ENCODE results near the gene NCK1. TPM values are rescaled to one million over a fixed set of nuclear protein-coding genes. Genes with fewer than 3 reads are reported as not detected.

NCK1 gene
- total RNA-seq, 4 donors from 2014 or later, result 11.9 to 48.7 (median 33.5) TPM

DNA sequence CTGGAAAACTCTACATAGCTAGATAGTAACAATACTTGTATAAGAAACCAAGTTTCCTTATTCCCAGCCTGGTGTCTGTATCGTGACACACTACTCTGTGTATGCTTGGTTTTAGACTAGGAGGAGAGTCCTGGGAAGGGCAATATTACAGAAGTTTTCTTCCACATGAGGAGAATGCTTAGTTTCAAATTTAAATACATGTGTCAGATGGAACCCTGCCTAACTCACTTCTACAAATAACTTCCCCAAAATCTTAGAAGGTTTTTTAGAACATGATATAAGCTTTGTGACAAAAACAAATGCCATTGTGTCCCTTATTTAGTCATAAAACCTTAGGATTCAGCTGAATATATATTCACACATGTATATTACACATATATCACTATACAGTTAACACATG lies 88.6 kb downstream of the NCK1 start:
- H3K27ac ChIP-seq, result no peak overlapping the region
- H3K27me3 ChIP-seq, result no peaks in the 10 kb centered on the region
- DNase-seq, result no peak

DNA sequence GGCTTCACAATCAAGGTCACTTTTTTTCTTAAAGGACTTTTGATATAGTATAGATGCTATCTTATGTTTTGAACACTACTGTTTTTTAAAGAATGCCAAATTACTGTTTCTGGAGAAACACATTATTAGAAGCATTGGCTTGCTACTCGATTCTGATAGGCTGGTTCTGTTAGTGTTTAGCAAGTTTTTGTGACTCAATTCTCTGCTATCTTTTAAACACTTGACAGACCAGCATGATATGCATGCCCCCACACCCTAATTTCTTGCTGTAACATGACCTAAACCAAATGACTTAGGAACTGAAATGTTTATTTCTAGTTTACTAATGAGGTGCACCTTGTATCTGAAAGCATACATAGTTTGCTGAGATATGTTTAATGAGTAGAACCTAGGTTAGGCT lies 90.3 kb downstream of the NCK1 start:
- no peak for DNase-seq
- H3K4me1 ChIP-seq, result peaks cover 0 to 19% (median 0%) of the 10 kb centered on the region in 4 donors

More for the DNA sequence above, 88.6 kb downstream of the NCK1 start:
- H3K4me1 ChIP-seq, result peaks cover 0 to 12% (median 0%) of the 10 kb centered on the region in 4 donors
- no peaks in the 10 kb centered on the region for H3K9me3 ChIP-seq
- TF ChIP-seq, protein P1, sequence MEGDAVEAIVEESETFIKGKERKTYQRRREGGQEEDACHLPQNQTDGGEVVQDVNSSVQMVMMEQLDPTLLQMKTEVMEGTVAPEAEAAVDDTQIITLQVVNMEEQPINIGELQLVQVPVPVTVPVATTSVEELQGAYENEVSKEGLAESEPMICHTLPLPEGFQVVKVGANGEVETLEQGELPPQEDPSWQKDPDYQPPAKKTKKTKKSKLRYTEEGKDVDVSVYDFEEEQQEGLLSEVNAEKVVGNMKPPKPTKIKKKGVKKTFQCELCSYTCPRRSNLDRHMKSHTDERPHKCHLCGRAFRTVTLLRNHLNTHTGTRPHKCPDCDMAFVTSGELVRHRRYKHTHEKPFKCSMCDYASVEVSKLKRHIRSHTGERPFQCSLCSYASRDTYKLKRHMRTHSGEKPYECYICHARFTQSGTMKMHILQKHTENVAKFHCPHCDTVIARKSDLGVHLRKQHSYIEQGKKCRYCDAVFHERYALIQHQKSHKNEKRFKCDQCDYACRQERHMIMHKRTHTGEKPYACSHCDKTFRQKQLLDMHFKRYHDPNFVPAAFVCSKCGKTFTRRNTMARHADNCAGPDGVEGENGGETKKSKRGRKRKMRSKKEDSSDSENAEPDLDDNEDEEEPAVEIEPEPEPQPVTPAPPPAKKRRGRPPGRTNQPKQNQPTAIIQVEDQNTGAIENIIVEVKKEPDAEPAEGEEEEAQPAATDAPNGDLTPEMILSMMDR (IDR thresholded peaks at IDR 0.05), result no peak
- no peak overlapping the region for H3K4me3 ChIP-seq
- no peaks in the 10 kb centered on the region for H3K36me3 ChIP-seq

DNA sequence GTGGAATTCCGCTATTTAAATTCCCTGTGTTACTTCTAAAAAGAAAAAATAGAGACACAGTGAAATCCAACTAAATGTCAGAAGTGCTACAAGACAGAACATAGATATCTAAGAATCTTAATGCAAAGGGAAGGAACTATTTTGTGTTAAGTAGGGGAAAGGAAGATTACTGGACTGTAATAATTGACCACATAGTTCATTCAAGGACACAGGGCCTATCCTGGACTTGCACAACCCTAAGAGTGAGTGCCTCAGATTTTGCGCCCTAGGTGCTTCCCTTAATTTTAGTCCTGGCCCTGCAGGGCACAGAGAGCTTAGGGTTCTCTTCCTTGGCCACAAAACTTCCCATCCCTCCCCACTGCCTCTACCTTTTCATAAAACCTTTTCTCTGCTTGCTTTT lies 92.2 kb downstream of the NCK1 start:
- TF ChIP-seq, protein P1 (IDR thresholded peaks at IDR 0.05), result no peak
- TF ChIP-seq POLR2A (IDR thresholded peaks at IDR 0.05), result no peak
- Histone ChIP-seq H3K36me3 (no peaks in the 10 kb centered on the region), H3K4me1 (peaks cover 0 to 19% (median 0%) of the 10 kb centered on the region in 4 donors), H3K4me3 (no peak overlapping the region), H3K9me3 (no peaks in the 10 kb centered on the region), H3K27me3 (no peaks in the 10 kb centered on the region), H3K27ac (no peak overlapping the region)
- DNase-seq, result no peak

More for the DNA sequence above, 90.3 kb downstream of the NCK1 start:
- H3K27me3 ChIP-seq, result no peaks in the 10 kb centered on the region
- no peak overlapping the region for H3K4me3 ChIP-seq
- no peaks in the 10 kb centered on the region for H3K36me3 ChIP-seq
- no peaks in the 10 kb centered on the region for H3K9me3 ChIP-seq
- no peak for TF ChIP-seq POLR2A (IDR thresholded peaks at IDR 0.05)
- TF ChIP-seq, protein P1 (IDR thresholded peaks at IDR 0.05), result no peak
- no peak overlapping the region for H3K27ac ChIP-seq

DNA sequence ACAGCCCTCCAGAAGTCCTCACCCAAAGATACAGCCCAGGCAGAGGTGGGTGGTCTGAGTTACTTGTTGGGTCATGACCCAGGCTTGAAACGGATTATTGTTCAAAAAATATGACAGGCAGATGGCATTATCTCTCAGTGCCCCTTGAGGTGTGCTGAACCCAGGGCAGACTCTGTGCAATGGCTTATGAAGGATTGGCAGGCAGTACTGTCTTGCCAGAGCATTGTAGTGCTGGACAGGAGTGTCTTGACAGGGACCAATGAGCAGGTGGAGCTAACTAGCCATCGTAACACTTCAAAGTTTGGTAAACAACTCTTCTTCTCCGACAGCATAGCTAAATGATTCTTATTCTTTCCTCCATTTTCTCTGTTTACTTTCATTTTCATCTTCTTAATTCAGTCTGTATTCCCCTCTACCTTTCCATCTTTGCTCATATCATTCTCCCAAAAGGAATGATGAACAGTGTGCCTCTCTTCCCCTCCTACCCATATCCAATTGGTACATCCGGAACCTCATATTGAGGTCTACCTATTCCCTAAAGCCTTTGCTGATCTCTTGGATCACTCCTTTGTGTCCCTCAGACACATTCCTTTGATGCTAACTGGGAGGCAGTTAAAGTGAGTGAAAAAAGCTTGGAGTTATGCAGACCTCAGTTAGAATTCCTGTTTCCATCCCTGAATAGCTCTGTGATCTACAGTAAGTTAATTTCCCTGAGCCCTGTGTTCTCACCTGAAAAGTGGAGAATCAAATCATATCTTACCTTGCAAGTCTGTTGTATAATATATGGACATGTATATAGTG lies 93.2 kb downstream of the NCK1 start:
- Histone ChIP-seq H3K9me3 (no peaks in the 10 kb centered on the region), H3K27me3 (no peaks in the 10 kb centered on the region), H3K36me3 (no peaks in the 10 kb centered on the region), H3K27ac (peak overlapping the region in 3 of 4 donors; percentile 14 to 44 (median 36)), H3K4me3 (no peak overlapping the region), H3K4me1 (peaks cover 0 to 19% (median 0%) of the 10 kb centered on the region in 4 donors)
- TF ChIP-seq, protein P1 (IDR thresholded peaks at IDR 0.05), result no peak
- no peak for TF ChIP-seq POLR2A (IDR thresholded peaks at IDR 0.05)
- no peak for DNase-seq

DNA sequence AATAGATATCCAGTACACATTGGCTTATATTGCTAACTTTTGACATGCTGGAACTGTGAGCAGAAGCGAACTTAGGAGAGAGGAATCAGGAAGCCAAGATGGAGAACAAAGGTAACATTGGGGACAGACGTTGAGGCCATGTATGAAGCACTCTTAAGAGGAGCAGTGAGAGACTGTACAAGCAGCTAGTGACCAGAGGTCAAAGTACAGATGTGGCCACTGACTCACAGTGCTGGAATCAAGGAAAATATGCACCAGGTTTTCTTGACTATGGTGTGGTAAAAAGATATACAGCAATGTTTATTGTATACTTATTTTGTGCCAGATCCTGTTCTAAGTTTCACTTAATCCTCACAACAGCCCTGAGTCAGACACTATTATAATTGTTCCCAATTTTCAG lies 93.8 kb downstream of the NCK1 start:
- Histone ChIP-seq H3K27me3 (no peaks in the 10 kb centered on the region), H3K9me3 (no peaks in the 10 kb centered on the region), H3K27ac (peak overlapping the region in 3 of 4 donors; percentile 14 to 44 (median 36)), H3K4me3 (no peak overlapping the region), H3K4me1 (peaks cover 0 to 19% (median 0%) of the 10 kb centered on the region in 4 donors), H3K36me3 (no peaks in the 10 kb centered on the region)
- peak in 1 of 3 donors; percentile 84 for DNase-seq
- TF ChIP-seq POLR2A (IDR thresholded peaks at IDR 0.05), result no peak
- TF ChIP-seq, protein P1 (IDR thresholded peaks at IDR 0.05), result no peak
